Measurements from ENCODE around the gene TRIM65. TPM values are rescaled to one million over a fixed set of nuclear protein-coding genes. Genes with fewer than 3 reads are reported as not detected.

TRIM65 gene
- total RNA-seq, 6 experiments from 2014 or later = 10.3 to 12.6 (median 11.0) TPM

GRCh38 chr17:75847614-75848522 lies 48.9 kb downstream of the TRIM65 start:
- no peak overlapping the region for H3K4me3 Mint-ChIP-seq
- H3K36me3 Mint-ChIP-seq (ENCODE audit: low read depth) = peaks cover 8% of the 10 kb centered on the region
- H3K27me3 Mint-ChIP-seq (ENCODE audit: insufficient read depth) = no peaks in the 10 kb centered on the region
- H3K27ac Mint-ChIP-seq = no peak overlapping the region
- TF ChIP-seq, protein P1, sequence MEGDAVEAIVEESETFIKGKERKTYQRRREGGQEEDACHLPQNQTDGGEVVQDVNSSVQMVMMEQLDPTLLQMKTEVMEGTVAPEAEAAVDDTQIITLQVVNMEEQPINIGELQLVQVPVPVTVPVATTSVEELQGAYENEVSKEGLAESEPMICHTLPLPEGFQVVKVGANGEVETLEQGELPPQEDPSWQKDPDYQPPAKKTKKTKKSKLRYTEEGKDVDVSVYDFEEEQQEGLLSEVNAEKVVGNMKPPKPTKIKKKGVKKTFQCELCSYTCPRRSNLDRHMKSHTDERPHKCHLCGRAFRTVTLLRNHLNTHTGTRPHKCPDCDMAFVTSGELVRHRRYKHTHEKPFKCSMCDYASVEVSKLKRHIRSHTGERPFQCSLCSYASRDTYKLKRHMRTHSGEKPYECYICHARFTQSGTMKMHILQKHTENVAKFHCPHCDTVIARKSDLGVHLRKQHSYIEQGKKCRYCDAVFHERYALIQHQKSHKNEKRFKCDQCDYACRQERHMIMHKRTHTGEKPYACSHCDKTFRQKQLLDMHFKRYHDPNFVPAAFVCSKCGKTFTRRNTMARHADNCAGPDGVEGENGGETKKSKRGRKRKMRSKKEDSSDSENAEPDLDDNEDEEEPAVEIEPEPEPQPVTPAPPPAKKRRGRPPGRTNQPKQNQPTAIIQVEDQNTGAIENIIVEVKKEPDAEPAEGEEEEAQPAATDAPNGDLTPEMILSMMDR (IDR thresholded peaks at IDR 0.05) = no peak
- H3K9me3 Mint-ChIP-seq = no peaks in the 10 kb centered on the region
- H3K4me1 Mint-ChIP-seq (ENCODE audit: low read depth) = peaks cover 5% of the 10 kb centered on the region
- DNase-seq = no peak

- peaks cover 8% of the 10 kb centered on the region for H3K36me3 Mint-ChIP-seq (ENCODE audit: low read depth)
- H3K27me3 Mint-ChIP-seq (ENCODE audit: insufficient read depth) = no peaks in the 10 kb centered on the region
- H3K9me3 Mint-ChIP-seq = no peaks in the 10 kb centered on the region
- H3K4me3 Mint-ChIP-seq = no peak overlapping the region
- H3K27ac Mint-ChIP-seq = no peak overlapping the region
- TF ChIP-seq, protein P1 (IDR thresholded peaks at IDR 0.05) = no peak
- no peak for DNase-seq
- peaks cover 5% of the 10 kb centered on the region; the same call in 1 of the 2 replicates for H3K4me1 Mint-ChIP-seq (ENCODE audit: low read depth)
Observed at GRCh38 chr17:75846692-75847613, 49.8 kb downstream of the TRIM65 start.

DNA sequence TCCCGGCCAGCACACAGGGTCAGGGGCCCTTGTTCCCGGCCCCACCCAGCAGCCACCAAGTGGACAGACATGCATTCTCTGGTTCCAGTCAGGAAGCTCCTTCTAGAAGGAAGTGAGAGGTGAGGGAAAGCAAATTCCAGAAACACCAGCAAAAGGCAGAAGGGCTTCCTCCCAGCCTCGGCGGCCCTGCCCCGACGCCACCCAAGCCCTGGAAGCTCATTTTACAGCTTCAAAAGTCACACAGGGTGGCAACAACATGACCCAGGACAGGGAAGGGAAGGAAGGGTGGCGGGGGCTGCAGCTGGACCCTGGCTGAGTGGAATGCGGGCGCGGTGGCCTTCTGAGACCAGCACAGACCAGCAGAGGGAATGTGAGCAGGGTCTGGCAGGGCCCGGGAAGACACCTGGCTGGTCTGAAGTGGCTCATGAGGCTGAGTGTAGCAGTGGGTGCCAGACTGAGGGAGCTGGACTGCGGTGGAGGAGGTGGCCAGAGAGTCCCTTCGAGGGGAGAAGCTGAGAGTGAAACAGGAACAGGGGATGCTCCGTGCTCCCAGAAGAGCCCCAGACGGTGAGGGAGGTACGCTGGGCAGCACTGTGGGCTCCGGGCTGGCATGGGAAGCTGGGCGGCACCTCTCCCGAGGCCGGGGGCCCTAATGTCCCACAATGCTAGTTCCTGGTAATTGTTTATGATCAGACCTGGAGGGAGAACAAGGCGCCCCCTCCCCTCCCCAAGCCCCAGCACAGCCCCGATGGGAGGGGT lies 50.6 kb downstream of the TRIM65 start:
- no peak overlapping the region for H3K4me3 Mint-ChIP-seq
- DNase-seq = no peak

GRCh38 chr17:75845058-75845711 lies 51.6 kb downstream of the TRIM65 start:
- Mint-ChIP-seq H3K27ac (no peak overlapping the region), H3K4me3 (no peak overlapping the region), H3K4me1 (ENCODE audit: low read depth) (peaks cover 5% of the 10 kb centered on the region; the same call in 1 of the 2 replicates), H3K27me3 (ENCODE audit: insufficient read depth) (no peaks in the 10 kb centered on the region), H3K9me3 (no peaks in the 10 kb centered on the region), H3K36me3 (ENCODE audit: low read depth) (peaks cover 8% of the 10 kb centered on the region)
- DNase-seq = peak; percentile 54
- TF ChIP-seq, protein P1 (IDR thresholded peaks at IDR 0.05) = peak; percentile 83

More for the DNA sequence above, 50.6 kb downstream of the TRIM65 start:
- peaks cover 5% of the 10 kb centered on the region; the same call in 1 of the 2 replicates for H3K4me1 Mint-ChIP-seq (ENCODE audit: low read depth)
- no peak overlapping the region for H3K27ac Mint-ChIP-seq
- H3K36me3 Mint-ChIP-seq (ENCODE audit: low read depth) = peaks cover 8% of the 10 kb centered on the region
- H3K27me3 Mint-ChIP-seq (ENCODE audit: insufficient read depth) = no peaks in the 10 kb centered on the region
- no peaks in the 10 kb centered on the region for H3K9me3 Mint-ChIP-seq
- TF ChIP-seq, protein P1 (IDR thresholded peaks at IDR 0.05) = no peak
